Measurements from ENCODE around the gene MATR3. TPM values are rescaled to one million over a fixed set of nuclear protein-coding genes. Genes with fewer than 3 reads are reported as not detected.

Gene MATR3
- total and polyA plus RNA-seq, 2 of the 4 experiments (the other 2 are of a cell fraction) = 81.4 to 367 TPM

DNA sequence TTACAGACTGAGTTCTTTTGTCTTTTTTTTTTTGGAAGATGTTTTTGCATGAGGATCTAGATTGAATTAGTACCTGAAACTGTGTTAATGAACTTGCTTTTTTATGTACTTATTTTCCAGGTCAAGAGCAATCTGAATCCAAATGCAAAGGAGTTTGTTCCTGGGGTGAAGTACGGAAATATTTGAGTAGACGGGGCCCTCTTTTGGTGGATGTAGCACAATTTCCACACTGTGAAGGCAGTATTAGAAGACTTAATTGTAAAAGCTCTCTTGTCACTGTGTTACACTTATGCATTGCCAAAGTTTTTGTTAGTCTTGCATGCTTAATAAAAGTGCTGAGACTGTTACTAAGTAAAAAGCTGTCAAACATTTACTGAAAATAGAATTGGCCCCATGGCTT, 75.1 kb downstream of the MATR3 start:
- no TSS peak for BruUV-seq (replicated peaks)
- Histone ChIP-seq H3K27me3 (ENCODE audit: control insufficient read depth, insufficient read depth, low read length) (no peaks in the 10 kb centered on the region), H4K5ac (ENCODE audit: low read depth, low read length) (no peak overlapping the region), H2BK120ac (ENCODE audit: low read depth, low read length) (no peak overlapping the region), H3K4me1 (ENCODE audit: control insufficient read depth, insufficient read depth, low read length) (peaks cover 11% of the 10 kb centered on the region), H4K8ac (ENCODE audit: low read depth in 2 of 2, low read length in 2 of 2) (no peak overlapping the region), H3K4me2 (ENCODE audit: low read depth, low read length) (peak overlapping the region; percentile 44), H3K23ac (ENCODE audit: low read depth, low read length) (0 out of 2 replicates have a peak overlapping the region, but pooled peaks have one; percentile 21), H2AFZ (replicated peaks; ENCODE audit: low read length, poor library complexity) (no peak overlapping the region), H2AK5ac (ENCODE audit: low read depth, low read length) (no peak overlapping the region), H2BK20ac (ENCODE audit: low read depth, low read length) (no peak overlapping the region), H3K14ac (replicated peaks; ENCODE audit: low read depth, low read length) (no peak overlapping the region), H3K79me1 (ENCODE audit: low read depth in 1 of 2, low read length in 2 of 2) (peaks cover 18 to 50% of the 10 kb centered on the region in 2 experiments), H3K36me3 (ENCODE audit: control insufficient read depth, insufficient read depth, low read length) (peaks cover 44% of the 10 kb centered on the region), H2AK9ac (replicated peaks; ENCODE audit: low read depth, low read length, poor library complexity) (no peak overlapping the region), H3K9ac (ENCODE audit: low read depth, low read length) (no peak overlapping the region), H4K91ac (ENCODE audit: insufficient read depth, low read depth, low read length) (no peak overlapping the region), H3K9me1 (ENCODE audit: insufficient read depth, low read length) (peaks cover 13% of the 10 kb centered on the region), H4K20me1 (ENCODE audit: insufficient read depth, low read length) (peaks cover 24% of the 10 kb centered on the region; the same call in 1 of the 2 replicates), H3K18ac (ENCODE audit: low read depth, low read length) (no peak overlapping the region; the same call in 1 of the 2 replicates), H3K9me3 (ENCODE audit: control insufficient read depth, insufficient read depth, low read length) (no peaks in the 10 kb centered on the region), H3K56ac (ENCODE audit: extremely low read depth, insufficient read depth, low read length) (no peak overlapping the region), H3K27ac (ENCODE audit: insufficient read depth, low read length) (peak overlapping the region; percentile 40; the same call in 1 of the 2 replicates), H3K4me3 (ENCODE audit: insufficient read depth, low read depth, low read length) (no peak overlapping the region), H2BK15ac (ENCODE audit: low read depth, low read length) (no peak overlapping the region), H2BK5ac (ENCODE audit: low read depth, low read length, poor library complexity, severe bottlenecking) (peak overlapping the region; percentile 11), H3K4ac (ENCODE audit: low read depth, low read length) (no peak overlapping the region)
- POLR2A ChIA-PET (ENCODE audit: unreplicated experiment) = no interaction called here
- peak; percentile 27; the same call in 1 of the 2 replicates for TF ChIP-seq RAD21 (IDR thresholded peaks at IDR 0.05; ENCODE audit: low read length)
- TF ChIP-seq SMC3 (IDR thresholded peaks at IDR 0.05; ENCODE audit: low read depth, low read length) = no peak
- TF ChIP-seq CTCF (conservative IDR thresholded peaks at IDR 0.05; ENCODE audit: low read depth, low read length) = 0 out of 2 replicates have a peak, but pooled peaks have one; percentile 19
- no peak for TF ChIP-seq NFE2L2 (IDR thresholded peaks at IDR 0.05; ENCODE audit: low read depth, low read length)
- DNase-seq = peak; percentile 29
- in situ Hi-C loops (cut with MboI; ENCODE audit: low sequenced_read_pairs) = no loop called here
- ATAC-seq (ENCODE audit: low read depth) = peak; percentile 7; the same call in 1 of the 2 replicates
- dilution Hi-C loops (cut with HindIII; ENCODE audit: low sequenced_read_pairs, unreplicated experiment) = no loop called here
- intact Hi-C loops (cut with micrococcal nuclease) = no loop called here
- CTCF ChIA-PET = interaction anchor here (0.6 kb wide), 1 partner anchor 793 kb away, joined by 5 read pairs; the partner anchor contains the start of gene HSPA9
- no CpG with 5 or more reads among the region's 2 CpGs for WGBS, 2 experiments (ENCODE audit: extremely low coverage in 2 of 2, insufficient read length in 1 of 2)

Data from IMR-90 (cell line).